ENCODE data around the gene TNK2. TPM values are rescaled to one million over a fixed set of nuclear protein-coding genes. Genes with fewer than 3 reads are reported as not detected.

Gene TNK2
- total RNA-seq, 3 donors from 2014 or later (not counting 1 experiment from before 2014, with no cell fraction given) = 169 to 207 (median 171) TPM

GRCh38 chr3:195859846-195860411 lies 48.4 kb downstream of the TNK2 start:
- no peak for ATAC-seq
- no peak for DNase-seq
- Histone ChIP-seq H3K27me3 (ENCODE audit: control insufficient read depth, insufficient read depth, low read length) (peaks cover 2% of the 10 kb centered on the region), H3K4me1 (ENCODE audit: control insufficient read depth, insufficient read depth, low read length) (peaks cover 8% of the 10 kb centered on the region), H3K9me3 (ENCODE audit: control insufficient read depth, insufficient read depth, low read length) (no peaks in the 10 kb centered on the region), H3K36me3 (ENCODE audit: control insufficient read depth, insufficient read depth, low read length) (peaks cover 9% of the 10 kb centered on the region), H3K4me3 (ENCODE audit: low read length) (no peak overlapping the region), H3K27ac (ENCODE audit: low read length) (no peak overlapping the region)
- Mint-ChIP-seq H3K27me3 (ENCODE audit: low read depth in 2 of 2) (peaks cover 0 to 4% of the 10 kb centered on the region in 2 donors), H3K27ac (peak overlapping the region in 1 of 2 donors; percentile 67), H3K9me3 (no peaks in the 10 kb centered on the region), H3K4me1 (peaks cover 11 to 17% of the 10 kb centered on the region in 2 donors), H3K4me3 (no peak overlapping the region), H3K36me3 (no peaks in the 10 kb centered on the region)
- intact Hi-C loops (cut with micrococcal nuclease) = loop anchor here (1.0 kb wide), 2 partner anchors 34 to 55 kb away; no protein-coding TSS in a partner anchor
- 84% methylated on average over 23 of the region's 23 CpGs for WGBS (ENCODE audit: insufficient coverage)
- TF ChIP-seq CTCF (IDR thresholded peaks at IDR 0.05) = no peak

- peaks cover 2% of the 10 kb centered on the region for H3K27me3 ChIP-seq (ENCODE audit: control insufficient read depth, insufficient read depth, low read length)
- H3K4me1 ChIP-seq (ENCODE audit: control insufficient read depth, insufficient read depth, low read length) = peaks cover 8% of the 10 kb centered on the region
- H3K36me3 Mint-ChIP-seq = no peaks in the 10 kb centered on the region
- ATAC-seq (peak; percentile 69 to 76 (median 73)), DNase-seq (peak; percentile 72 to 85)
- 15% methylated on average over 21 of the region's 21 CpGs for WGBS (ENCODE audit: insufficient coverage)
- peak overlapping the region in 1 of 2 donors; percentile 67 for H3K27ac Mint-ChIP-seq
- H3K9me3 Mint-ChIP-seq = no peaks in the 10 kb centered on the region
- H3K9me3 ChIP-seq (ENCODE audit: control insufficient read depth, insufficient read depth, low read length) = no peaks in the 10 kb centered on the region
- intact Hi-C loops (cut with micrococcal nuclease) = loop anchor here (1.0 kb wide), 2 partner anchors 35 to 56 kb away; no protein-coding TSS in a partner anchor
- H3K4me3 Mint-ChIP-seq = no peak overlapping the region
- H3K4me3 ChIP-seq (ENCODE audit: low read length) = no peak overlapping the region
- peaks cover 11 to 17% of the 10 kb centered on the region in 2 donors for H3K4me1 Mint-ChIP-seq
- peak; percentile 92 for TF ChIP-seq CTCF (IDR thresholded peaks at IDR 0.05)
- peaks cover 9% of the 10 kb centered on the region for H3K36me3 ChIP-seq (ENCODE audit: control insufficient read depth, insufficient read depth, low read length)
- peaks cover 0 to 4% of the 10 kb centered on the region in 2 donors for H3K27me3 Mint-ChIP-seq (ENCODE audit: low read depth in 2 of 2)
- no peak overlapping the region for H3K27ac ChIP-seq (ENCODE audit: low read length)
Observed at GRCh38 chr3:195859061-195859845, 49.1 kb downstream of the TNK2 start.

GRCh38 chr3:195856410-195857084 lies 51.8 kb downstream of the TNK2 start:
- DNase-seq (no peak), ATAC-seq (no peak)
- Mint-ChIP-seq H3K9me3 (no peaks in the 10 kb centered on the region), H3K27me3 (ENCODE audit: low read depth in 2 of 2) (peaks cover 0 to 4% of the 10 kb centered on the region in 2 donors), H3K36me3 (no peaks in the 10 kb centered on the region), H3K4me1 (peaks cover 11% of the 10 kb centered on the region in 2 donors), H3K27ac (no peak overlapping the region), H3K4me3 (no peak overlapping the region)
- H3K36me3 ChIP-seq (ENCODE audit: control insufficient read depth, insufficient read depth, low read length) = no peaks in the 10 kb centered on the region
- H3K4me1 ChIP-seq (ENCODE audit: control insufficient read depth, insufficient read depth, low read length) = peaks cover 8% of the 10 kb centered on the region
- 33% methylated on average over 13 of the region's 15 CpGs for WGBS (ENCODE audit: insufficient coverage)
- peaks cover 2% of the 10 kb centered on the region for H3K27me3 ChIP-seq (ENCODE audit: control insufficient read depth, insufficient read depth, low read length)
- H3K4me3 ChIP-seq (ENCODE audit: low read length) = no peak overlapping the region
- intact Hi-C loops (cut with micrococcal nuclease) = no loop called here
- TF ChIP-seq CTCF (IDR thresholded peaks at IDR 0.05) = no peak
- no peaks in the 10 kb centered on the region for H3K9me3 ChIP-seq (ENCODE audit: control insufficient read depth, insufficient read depth, low read length)
- no peak overlapping the region for H3K27ac ChIP-seq (ENCODE audit: low read length)

All from natural killer cell (primary cell).